ENCODE data around the gene POLR2B. TPM values are rescaled to one million over a fixed set of nuclear protein-coding genes. Genes with fewer than 3 reads are reported as not detected.

POLR2B gene
- total RNA-seq, 4 donors from 2014 or later = 39.8 to 74.8 (median 53.4) TPM

GRCh38 chr4:57068237-57068981, 89.7 kb downstream of the POLR2B start:
- peaks cover 3 to 19% (median 8%) of the 10 kb centered on the region in 4 donors for H3K4me1 ChIP-seq
- TF ChIP-seq POLR2A (IDR thresholded peaks at IDR 0.05) (no peak), EP300 (IDR thresholded peaks at IDR 0.05; ENCODE audit: low read depth) (no peak), POLR2AphosphoS5 (IDR thresholded peaks at IDR 0.05) (no peak), CTCF (IDR thresholded peaks at IDR 0.05) (no peak)
- no peaks in the 10 kb centered on the region for H3K36me3 ChIP-seq
- no peaks in the 10 kb centered on the region for H3K27me3 ChIP-seq
- DNase-seq = no peak
- H3K27ac ChIP-seq = peak overlapping the region in 2 of 4 donors; percentile 12 to 16
- intact Hi-C loops (cut with DNase I; ENCODE audit: low total_unique reads) = no loop called here
- no peak overlapping the region for H3K4me3 ChIP-seq
- H3K9me3 ChIP-seq = no peaks in the 10 kb centered on the region
- 58 to 68% methylated on average over 7 to 8 of the region's 8 CpGs for WGBS, 2 donors (ENCODE audit: low coverage in 1 of 2)
- in situ Hi-C loops (cut with MboI; ENCODE audit: low pct_ligation_motif_present in 1 of 4, low pct_unique_long_range_greater_than_20kb in 1 of 4, low sequenced_read_pairs in 3 of 4) = no loop called here

GRCh38 chr4:57070461-57070860, 91.8 kb downstream of the POLR2B start:
- Histone ChIP-seq H3K9me3 (no peaks in the 10 kb centered on the region), H3K4me3 (no peak overlapping the region), H3K4me1 (peaks cover 0 to 13% (median 2%) of the 10 kb centered on the region in 4 donors), H3K27ac (no peak overlapping the region), H3K36me3 (no peaks in the 10 kb centered on the region), H3K27me3 (no peaks in the 10 kb centered on the region)
- in situ Hi-C loops (cut with MboI; ENCODE audit: low pct_ligation_motif_present in 1 of 4, low pct_unique_long_range_greater_than_20kb in 1 of 4, low sequenced_read_pairs in 3 of 4) (no loop called here), intact Hi-C loops (cut with DNase I; ENCODE audit: low total_unique reads) (no loop called here)
- no peak for DNase-seq
- TF ChIP-seq POLR2AphosphoS5 (IDR thresholded peaks at IDR 0.05) = no peak
- 79 to 93% methylated on average over 2 of the region's 2 CpGs for WGBS, 2 donors (ENCODE audit: low coverage in 1 of 2)

GRCh38 chr4:57071326-57071725, 92.6 kb downstream of the POLR2B start:
- DNase-seq = no peak
- H3K9me3 ChIP-seq = no peaks in the 10 kb centered on the region
- in situ Hi-C loops (cut with MboI; ENCODE audit: low pct_ligation_motif_present in 1 of 4, low pct_unique_long_range_greater_than_20kb in 1 of 4, low sequenced_read_pairs in 3 of 4) = no loop called here
- H3K27me3 ChIP-seq = no peaks in the 10 kb centered on the region
- TF ChIP-seq CTCF (IDR thresholded peaks at IDR 0.05) (no peak), POLR2A (IDR thresholded peaks at IDR 0.05) (no peak), POLR2AphosphoS5 (IDR thresholded peaks at IDR 0.05) (peak in 1 of 3 donors; percentile 21), EP300 (IDR thresholded peaks at IDR 0.05; ENCODE audit: low read depth) (no peak)
- no peaks in the 10 kb centered on the region for H3K36me3 ChIP-seq
- H3K4me3 ChIP-seq = no peak overlapping the region
- peaks cover 0 to 10% (median 0%) of the 10 kb centered on the region in 4 donors for H3K4me1 ChIP-seq
- WGBS, 2 donors (ENCODE audit: low coverage in 1 of 2) = 38% methylated on average over 2 of the region's 2 CpGs; no CpG with 5 or more reads in 1 of the 2 donors
- H3K27ac ChIP-seq = peak overlapping the region in 1 of 4 donors; percentile 14
- intact Hi-C loops (cut with DNase I; ENCODE audit: low total_unique reads) = no loop called here

- no peaks in the 10 kb centered on the region for H3K9me3 ChIP-seq
- intact Hi-C loops (cut with DNase I; ENCODE audit: low total_unique reads) (no loop called here), in situ Hi-C loops (cut with MboI; ENCODE audit: low pct_ligation_motif_present in 1 of 4, low pct_unique_long_range_greater_than_20kb in 1 of 4, low sequenced_read_pairs in 3 of 4) (no loop called here)
- H3K4me3 ChIP-seq = no peak overlapping the region
- H3K27me3 ChIP-seq = no peaks in the 10 kb centered on the region
- H3K36me3 ChIP-seq = no peaks in the 10 kb centered on the region
- no peak for DNase-seq
- no peak overlapping the region for H3K27ac ChIP-seq
- TF ChIP-seq POLR2AphosphoS5 (IDR thresholded peaks at IDR 0.05) = no peak
- no peak for TF ChIP-seq POLR2A (IDR thresholded peaks at IDR 0.05)
- TF ChIP-seq EP300 (IDR thresholded peaks at IDR 0.05; ENCODE audit: low read depth) = no peak
- no peak for TF ChIP-seq CTCF (IDR thresholded peaks at IDR 0.05)
- peaks cover 0 to 10% (median 2%) of the 10 kb centered on the region in 4 donors for H3K4me1 ChIP-seq
- 79 to 83% methylated on average over 3 to 5 of the region's 5 CpGs for WGBS, 2 donors (ENCODE audit: low coverage in 1 of 2)
Measured at GRCh38 chr4:57073559-57073958, 94.9 kb downstream of the POLR2B start.

All from transverse colon (tissue), 4 donors.